Vagina (tissue), 2 donors: ENCODE data around the gene ADGRA1.

Experiments used
- CTCF ChIP-seq, 3 experiments: fragments of 450-650 bp in 2 of 3; fragments of 200-600 bp in 1 of 3; sonication (generic) in 1 of 3; IDR thresholded peaks; one replicate each; pipeline ENCODE4 v1.5.1; 2017 to 2019; ENCODE audit warnings: antibody characterized with exemption in 3 of 3, mild to moderate bottlenecking in 2 of 3, moderate library complexity in 2 of 3
- POLR2A ChIP-seq, 2 donors: fragments of 450-650 bp; IDR thresholded peaks; one replicate each; pipeline ENCODE4 v1.6.1; 2017; ENCODE audit warnings: antibody characterized with exemption in 2 of 2, mild to moderate bottlenecking in 2 of 2, moderate library complexity in 2 of 2
- POLR2AphosphoS5 ChIP-seq, 2 donors: sonication (generic); formaldehyde crosslinking; IDR thresholded peaks; one replicate each; pipeline ENCODE4 v1.9.0; 2017; ENCODE audit warnings: antibody characterized with exemption in 2 of 2, mild to moderate bottlenecking in 2 of 2, low read depth in 1 of 2; ENCODE audit not compliant: insufficient read depth in 1 of 2

GRCh38 chr10:133135116-133135465, 47.4 kb downstream of the ADGRA1 start:
- TF ChIP-seq CTCF (IDR thresholded peaks at IDR 0.05) (no peak), POLR2A (IDR thresholded peaks at IDR 0.05) (no peak), POLR2AphosphoS5 (IDR thresholded peaks at IDR 0.05; ENCODE audit: insufficient read depth in 1 of 2, low read depth in 1 of 2) (no peak)
